Ovary (tissue), 9 donors: ENCODE measurements around the gene PCDH15. TPM values are rescaled to one million over a fixed set of nuclear protein-coding genes. Genes with fewer than 3 reads are reported as not detected.

Experiments used
- DNase-seq, 5 donors: peaks; one replicate each; pipeline ENCODE4 v3.0.0-alpha.2; 2019 to 2020
- H3K27ac ChIP-seq, 2 donors: fragments of 200-600 bp; one replicate each; pipeline versions ENCODE4 v1.5.1 to v1.8.0; 2019 to 2022
- H3K27me3 ChIP-seq: fragments of 200-600 bp; one replicate; pipeline ENCODE4 v1.8.0; 2022
- H3K36me3 ChIP-seq: fragments of 200-600 bp; sonication (generic); one replicate; pipeline ENCODE4 v1.5.1; 2019
- H3K4me1 ChIP-seq: one replicate; pipeline ENCODE4 v1.8.1; 2013; ENCODE audit warnings: mild to moderate bottlenecking, moderate library complexity; ENCODE audit not compliant: insufficient read depth
- H3K4me3 ChIP-seq: fragments of 200-600 bp; sonication (generic); one replicate; pipeline ENCODE4 v1.5.1; 2017
- H3K9me3 ChIP-seq, 2 donors: fragments of 200-600 bp in 1 of 2; sonication (generic) in 1 of 2; one replicate each; pipeline versions ENCODE4 v1.5.1 to v1.8.1; 2013 to 2019; ENCODE audit warnings: mild to moderate bottlenecking in 1 of 2, moderate library complexity in 1 of 2
- EP300 ChIP-seq: sonication (generic); formaldehyde crosslinking; IDR thresholded peaks from one replicate; pipeline ENCODE4 v1.6.1; 2017; ENCODE audit warnings: antibody characterized with exemption
- POLR2A ChIP-seq: fragments of 450-650 bp; IDR thresholded peaks from one replicate; pipeline ENCODE4 v1.6.1; 2017; ENCODE audit warnings: antibody characterized with exemption, mild to moderate bottlenecking, moderate library complexity
- WGBS, 3 donors: extraction: QIAGEN DNeasy Blood & Tissue Kit in 1 of 3; methylation state at CpG; one replicate each; pipeline versions ENCODE4 v1.1.5 to v1.1.7; 2013 to 2017; 5-methylcytosine and 5-hydroxymethylcytosine counted together
- intact Hi-C, 4 donors: fragments of 100-400 bp; cut with DNase I; formaldehyde crosslinking; loops; one replicate each; pipeline versions ENCODE4 v1.11.0 to v1.15.1; 2022 to 2023
- polyA plus RNA-seq, 2 donors: library from polyadenylated mRNA; stranded (reverse); fragments of 200-250 nt in 1 of 2; fragments of 350-450 nt in 1 of 2; fragmentation: Illumina TruSeq in 1 of 2; extraction: RNeasy Lipid Tissue Mini Kit (QIAGEN cat#74804) in 1 of 2; gene quantifications; one replicate each; pipeline ENCODE4 v1.2.3, GENCODE V29; 2013 to 2014
- total RNA-seq, 7 donors: library from RNA; depleted of rRNA in 2 of 7; stranded (reverse); fragments of >200 nt in 2 of 7; fragmentation: NEBNext Ultra II Directional in 3 of 7; extraction: Animal tissue kit (Norgen Biotek cat#: 25700) in 3 of 7; gene quantifications; one replicate each; pipeline versions ENCODE4 v1.1.0 to v1.2.4, GENCODE V29; 2016 to 2023
- TF ChIP-seq, protein P1 (sequence below), 3 donors: fragments of 450-650 bp in 2 of 3; fragments of 200-600 bp in 1 of 3; IDR thresholded peaks; one replicate each; pipeline versions ENCODE4 v1.5.1 to v1.8.0; 2016 to 2022; ENCODE audit warnings: antibody characterized with exemption in 3 of 3, mild to moderate bottlenecking in 1 of 3
- donor health status: DM: no; HTN: no; CAD: no; lungs with moderate emphysema.
- donor health status: DM: no; HTN: no; CAD: no.
- donor health status: Bipolar disorder and iron deficiency.
- donor health status: DM: yes; HTN: yes; CAD: no.
- donor health status: DM: no; HTN: no; CAD: no.
- donor health status: DM: yes; HTN: yes; CAD: no.

PCDH15 gene
- total and polyA plus RNA-seq, 9 donors = 0.02 to 0.34 TPM; not detected in 7

DNA sequence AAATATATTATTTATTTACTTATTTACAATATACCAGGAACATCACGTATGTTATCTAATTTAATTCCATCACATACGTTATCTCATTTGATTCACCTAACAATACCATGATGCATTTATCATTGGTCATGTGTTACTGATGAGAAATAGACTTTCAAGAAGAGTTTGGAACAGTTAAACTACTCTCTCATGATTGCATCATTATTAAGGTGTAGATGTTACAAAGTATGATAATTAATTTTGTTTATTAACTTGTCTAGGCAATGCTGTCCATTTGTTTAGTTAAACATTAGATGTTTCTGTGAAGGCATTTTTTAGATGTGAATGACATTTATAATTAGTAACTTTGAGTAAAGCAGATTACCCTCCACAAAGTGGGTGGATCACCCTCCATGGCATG, 32.0 kb upstream of the PCDH15 start:
- 33 to 61% (median 40%) methylated on average over 2 of the region's 2 CpGs for WGBS, 3 donors

DNA sequence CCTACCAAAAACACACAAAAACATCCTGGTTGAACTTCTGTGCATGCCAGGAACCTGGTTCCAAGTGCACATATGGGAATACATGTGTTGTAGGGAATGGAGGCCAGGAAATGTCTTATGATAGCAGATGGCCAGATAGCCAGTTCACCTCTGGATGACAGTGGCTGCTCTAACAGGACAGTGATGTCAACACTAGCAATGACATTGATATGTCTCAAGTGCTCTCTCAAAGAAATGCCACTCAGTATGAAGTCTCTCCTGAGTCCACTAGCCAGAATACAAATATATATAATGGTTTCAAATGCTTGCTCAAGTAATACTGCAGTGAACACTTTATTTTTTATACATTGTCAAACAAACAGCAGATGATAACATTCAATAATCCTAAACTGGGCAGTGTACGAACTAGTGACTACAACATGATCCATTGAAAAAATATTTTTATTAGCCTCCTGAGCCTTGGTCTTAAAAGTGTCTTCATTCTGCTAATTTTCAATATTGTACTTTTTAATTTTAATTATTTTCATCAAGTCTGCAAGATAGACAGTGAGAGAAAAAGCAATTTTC, 26.0 kb upstream of the PCDH15 start:
- no peaks in the 10 kb centered on the region for H3K4me1 ChIP-seq
- TF ChIP-seq POLR2A = no peak
- TF ChIP-seq, protein P1, sequence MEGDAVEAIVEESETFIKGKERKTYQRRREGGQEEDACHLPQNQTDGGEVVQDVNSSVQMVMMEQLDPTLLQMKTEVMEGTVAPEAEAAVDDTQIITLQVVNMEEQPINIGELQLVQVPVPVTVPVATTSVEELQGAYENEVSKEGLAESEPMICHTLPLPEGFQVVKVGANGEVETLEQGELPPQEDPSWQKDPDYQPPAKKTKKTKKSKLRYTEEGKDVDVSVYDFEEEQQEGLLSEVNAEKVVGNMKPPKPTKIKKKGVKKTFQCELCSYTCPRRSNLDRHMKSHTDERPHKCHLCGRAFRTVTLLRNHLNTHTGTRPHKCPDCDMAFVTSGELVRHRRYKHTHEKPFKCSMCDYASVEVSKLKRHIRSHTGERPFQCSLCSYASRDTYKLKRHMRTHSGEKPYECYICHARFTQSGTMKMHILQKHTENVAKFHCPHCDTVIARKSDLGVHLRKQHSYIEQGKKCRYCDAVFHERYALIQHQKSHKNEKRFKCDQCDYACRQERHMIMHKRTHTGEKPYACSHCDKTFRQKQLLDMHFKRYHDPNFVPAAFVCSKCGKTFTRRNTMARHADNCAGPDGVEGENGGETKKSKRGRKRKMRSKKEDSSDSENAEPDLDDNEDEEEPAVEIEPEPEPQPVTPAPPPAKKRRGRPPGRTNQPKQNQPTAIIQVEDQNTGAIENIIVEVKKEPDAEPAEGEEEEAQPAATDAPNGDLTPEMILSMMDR (IDR thresholded peaks at IDR 0.05) = no peak
- TF ChIP-seq EP300 = no peak
- intact Hi-C loops = no loop called here
- H3K27me3 ChIP-seq = no peaks in the 10 kb centered on the region
- no peak for DNase-seq
- no peak overlapping the region for H3K27ac ChIP-seq
- H3K9me3 ChIP-seq = no peaks in the 10 kb centered on the region
- no peak overlapping the region for H3K4me3 ChIP-seq
- WGBS, 3 donors = 50 to 66% (median 51%) methylated on average over 1 of the region's 1 CpG
- no peaks in the 10 kb centered on the region for H3K36me3 ChIP-seq

More for the DNA sequence above, 32.0 kb upstream of the PCDH15 start:
- Histone ChIP-seq H3K27me3 (no peaks in the 10 kb centered on the region), H3K27ac (no peak overlapping the region), H3K4me1 (no peaks in the 10 kb centered on the region), H3K36me3 (no peaks in the 10 kb centered on the region), H3K4me3 (no peak overlapping the region), H3K9me3 (no peaks in the 10 kb centered on the region)
- TF ChIP-seq, protein P1 (IDR thresholded peaks at IDR 0.05) = no peak
- TF ChIP-seq POLR2A (no peak), EP300 (no peak)
- intact Hi-C loops = no loop called here
- no peak for DNase-seq

DNA sequence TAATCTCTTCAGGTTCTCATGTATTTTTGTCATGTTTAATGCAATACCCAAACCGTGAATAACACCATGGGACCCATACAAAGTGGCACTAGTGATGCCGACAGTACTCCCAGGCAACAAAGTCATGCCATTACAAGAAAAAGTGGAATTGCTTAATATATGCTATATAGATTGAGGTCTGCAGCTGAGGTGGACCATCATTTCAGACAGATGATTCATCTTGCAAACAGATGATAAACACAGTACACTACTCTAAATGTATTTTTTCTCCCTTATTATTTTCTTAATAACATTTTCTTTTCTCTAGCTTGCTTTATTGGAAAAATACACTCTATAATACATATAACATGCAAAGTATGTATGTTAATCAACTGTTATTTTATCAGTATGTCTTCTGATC, 14.6 kb upstream of the PCDH15 start:
- TF ChIP-seq POLR2A = no peak
- TF ChIP-seq EP300 = no peak
- TF ChIP-seq, protein P1 (IDR thresholded peaks at IDR 0.05) = no peak
- Histone ChIP-seq H3K36me3 (no peaks in the 10 kb centered on the region), H3K27ac (no peak overlapping the region), H3K9me3 (no peaks in the 10 kb centered on the region), H3K27me3 (no peaks in the 10 kb centered on the region), H3K4me1 (no peaks in the 10 kb centered on the region), H3K4me3 (no peak overlapping the region)
- intact Hi-C loops = no loop called here
- no peak for DNase-seq
- WGBS, 3 donors = 85 to 93% (median 89%) methylated on average over 2 of the region's 2 CpGs

DNA sequence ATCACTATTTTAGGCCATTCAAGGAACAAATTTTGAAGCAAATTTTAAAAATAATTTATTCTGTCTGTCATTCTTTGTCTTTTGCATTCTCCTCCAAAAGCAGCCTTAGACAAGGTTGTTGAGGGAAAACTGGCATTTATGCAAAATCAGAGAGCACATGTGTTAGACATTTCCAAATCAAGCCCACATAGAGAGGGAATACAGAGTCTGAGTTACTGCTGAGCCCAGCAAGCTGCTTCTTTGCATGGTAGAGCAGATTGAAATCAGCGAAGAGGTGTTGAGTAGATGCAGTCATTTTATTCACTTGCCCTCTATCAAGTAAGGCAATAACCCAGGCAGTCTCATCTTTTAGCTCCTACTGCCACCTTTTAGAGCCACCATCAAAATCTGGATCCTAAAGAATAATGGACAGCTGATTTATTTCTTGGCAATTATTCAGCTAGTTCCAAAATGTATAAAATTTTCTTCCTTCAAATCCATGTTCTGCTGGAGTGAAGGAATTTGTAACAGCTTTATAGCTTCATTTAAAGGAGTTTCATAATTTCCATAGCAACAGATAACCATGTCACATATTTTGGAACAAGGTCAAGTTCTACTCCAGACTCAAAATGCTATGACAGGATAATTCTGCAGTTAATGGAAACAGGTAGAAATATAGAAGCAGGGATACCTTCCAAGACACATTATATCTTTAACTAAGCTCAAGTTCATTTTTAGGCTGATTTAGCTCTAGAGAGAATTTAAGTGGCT, 7.3 kb upstream of the PCDH15 start:
- TF ChIP-seq, protein P1 (IDR thresholded peaks at IDR 0.05) = no peak
- TF ChIP-seq EP300 (no peak), POLR2A (no peak)
- Histone ChIP-seq H3K9me3 (no peaks in the 10 kb centered on the region), H3K27ac (no peak overlapping the region), H3K4me1 (no peaks in the 10 kb centered on the region), H3K27me3 (no peaks in the 10 kb centered on the region), H3K4me3 (no peak overlapping the region), H3K36me3 (no peaks in the 10 kb centered on the region)
- no peak for DNase-seq
- intact Hi-C loops = no loop called here
- 92 to 97% (median 93%) methylated on average over 1 of the region's 1 CpG for WGBS, 3 donors
